ENCODE data around the gene DPY30. TPM values are rescaled to one million over a fixed set of nuclear protein-coding genes. Genes with fewer than 3 reads are reported as not detected.

DPY30 gene
- total and polyA plus RNA-seq, 2 of the 4 experiments (the other 2 are of a cell fraction), result 65.2 to 85.2 TPM

GRCh38 chr2:32067549-32067948 is 27.9 kb upstream of the DPY30 start:
- WGBS, 2 experiments (ENCODE audit: extremely low coverage in 2 of 2, insufficient read length in 1 of 2), result no CpG with 5 or more reads among the region's 2 CpGs
- intact Hi-C loops (cut with micrococcal nuclease), result no loop called here
- POLR2A ChIA-PET (ENCODE audit: unreplicated experiment), result no interaction called here

More at GRCh38 chr2:32067549-32067948, 27.9 kb upstream of the DPY30 start:
- H2AK5ac ChIP-seq (ENCODE audit: low read depth, low read length), result no peak overlapping the region
- no peaks in the 10 kb centered on the region; the same call in 1 of the 2 replicates for H3K9me1 ChIP-seq (ENCODE audit: insufficient read depth, low read length)
- TF ChIP-seq BHLHE40 (IDR thresholded peaks at IDR 0.05; ENCODE audit: low read depth, low read length) (no peak), FOS (IDR thresholded peaks at IDR 0.05; ENCODE audit: low read depth, low read length) (no peak), NFE2L2 (IDR thresholded peaks at IDR 0.05; ENCODE audit: low read depth, low read length) (no peak), SMC3 (IDR thresholded peaks at IDR 0.05; ENCODE audit: low read depth, low read length) (no peak), RFX5 (IDR thresholded peaks at IDR 0.05; ENCODE audit: low read depth, low read length) (no peak), RCOR1 (IDR thresholded peaks at IDR 0.05; ENCODE audit: insufficient replicate concordance, low read length) (no peak), CEBPB (IDR thresholded peaks at IDR 0.05; ENCODE audit: low read depth, low read length) (no peak), RAD21 (IDR thresholded peaks at IDR 0.05; ENCODE audit: low read length) (no peak), CHD1 (IDR thresholded peaks at IDR 0.05; ENCODE audit: low read depth, low read length) (no peak), ELK1 (IDR thresholded peaks at IDR 0.05; ENCODE audit: borderline replicate concordance, low read depth, low read length) (no peak), MAFK (IDR thresholded peaks at IDR 0.05; ENCODE audit: low read depth, low read length) (no peak), MXI1 (IDR thresholded peaks at IDR 0.05; ENCODE audit: borderline replicate concordance, low read depth, low read length) (no peak), MAZ (IDR thresholded peaks at IDR 0.05; ENCODE audit: borderline replicate concordance, low read depth, low read length) (no peak), POLR2A (IDR thresholded peaks at IDR 0.05; ENCODE audit: low read depth, low read length) (no peak)
- TF ChIP-seq, protein P1, sequence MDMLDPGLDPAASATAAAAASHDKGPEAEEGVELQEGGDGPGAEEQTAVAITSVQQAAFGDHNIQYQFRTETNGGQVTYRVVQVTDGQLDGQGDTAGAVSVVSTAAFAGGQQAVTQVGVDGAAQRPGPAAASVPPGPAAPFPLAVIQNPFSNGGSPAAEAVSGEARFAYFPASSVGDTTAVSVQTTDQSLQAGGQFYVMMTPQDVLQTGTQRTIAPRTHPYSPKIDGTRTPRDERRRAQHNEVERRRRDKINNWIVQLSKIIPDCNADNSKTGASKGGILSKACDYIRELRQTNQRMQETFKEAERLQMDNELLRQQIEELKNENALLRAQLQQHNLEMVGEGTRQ (IDR thresholded peaks at IDR 0.05; ENCODE audit: low read depth, low read length), result no peak
- TF ChIP-seq, protein P2, sequence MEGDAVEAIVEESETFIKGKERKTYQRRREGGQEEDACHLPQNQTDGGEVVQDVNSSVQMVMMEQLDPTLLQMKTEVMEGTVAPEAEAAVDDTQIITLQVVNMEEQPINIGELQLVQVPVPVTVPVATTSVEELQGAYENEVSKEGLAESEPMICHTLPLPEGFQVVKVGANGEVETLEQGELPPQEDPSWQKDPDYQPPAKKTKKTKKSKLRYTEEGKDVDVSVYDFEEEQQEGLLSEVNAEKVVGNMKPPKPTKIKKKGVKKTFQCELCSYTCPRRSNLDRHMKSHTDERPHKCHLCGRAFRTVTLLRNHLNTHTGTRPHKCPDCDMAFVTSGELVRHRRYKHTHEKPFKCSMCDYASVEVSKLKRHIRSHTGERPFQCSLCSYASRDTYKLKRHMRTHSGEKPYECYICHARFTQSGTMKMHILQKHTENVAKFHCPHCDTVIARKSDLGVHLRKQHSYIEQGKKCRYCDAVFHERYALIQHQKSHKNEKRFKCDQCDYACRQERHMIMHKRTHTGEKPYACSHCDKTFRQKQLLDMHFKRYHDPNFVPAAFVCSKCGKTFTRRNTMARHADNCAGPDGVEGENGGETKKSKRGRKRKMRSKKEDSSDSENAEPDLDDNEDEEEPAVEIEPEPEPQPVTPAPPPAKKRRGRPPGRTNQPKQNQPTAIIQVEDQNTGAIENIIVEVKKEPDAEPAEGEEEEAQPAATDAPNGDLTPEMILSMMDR (conservative IDR thresholded peaks at IDR 0.05; ENCODE audit: low read depth, low read length), result no peak
- H4K5ac ChIP-seq (ENCODE audit: low read depth, low read length), result no peak overlapping the region
- DNase-seq (no peak), ATAC-seq (ENCODE audit: low read depth) (no peak)
- H4K20me1 ChIP-seq (ENCODE audit: insufficient read depth, low read length), result no peaks in the 10 kb centered on the region
- H3K36me3 ChIP-seq (ENCODE audit: control insufficient read depth, insufficient read depth, low read length), result peaks cover 2% of the 10 kb centered on the region; the same call in 1 of the 2 replicates
- in situ Hi-C loops (cut with MboI; ENCODE audit: low sequenced_read_pairs), result no loop called here
- H3K4me1 ChIP-seq (ENCODE audit: control insufficient read depth, insufficient read depth, low read length), result no peaks in the 10 kb centered on the region; the same call in 1 of the 2 replicates
- BruUV-seq (replicated peaks), result no TSS peak
- no peak overlapping the region for H3K18ac ChIP-seq (ENCODE audit: low read depth, low read length)
- no peaks in the 10 kb centered on the region for H3K27me3 ChIP-seq (ENCODE audit: control insufficient read depth, insufficient read depth, low read length)
- no peak overlapping the region for H4K8ac ChIP-seq (ENCODE audit: low read depth in 2 of 2, low read length in 2 of 2)
- no peak overlapping the region for H2AFZ ChIP-seq (replicated peaks; ENCODE audit: low read length, poor library complexity)
- H3K27ac ChIP-seq (ENCODE audit: insufficient read depth, low read length), result no peak overlapping the region
- no peak overlapping the region for H4K91ac ChIP-seq (ENCODE audit: insufficient read depth, low read depth, low read length)
- H2BK15ac ChIP-seq (ENCODE audit: low read depth, low read length), result no peak overlapping the region
- H3K23ac ChIP-seq (ENCODE audit: low read depth, low read length), result no peak overlapping the region
- H3K4me3 ChIP-seq (ENCODE audit: insufficient read depth, low read depth, low read length), result no peak overlapping the region
- dilution Hi-C loops (cut with HindIII; ENCODE audit: low sequenced_read_pairs, unreplicated experiment), result no loop called here
- peaks cover 0 to 32% of the 10 kb centered on the region in 2 experiments; a peak in 2 of 4 replicates for H3K79me1 ChIP-seq (ENCODE audit: low read depth in 1 of 2, low read length in 2 of 2)
- H2BK5ac ChIP-seq (ENCODE audit: low read depth, low read length, poor library complexity, severe bottlenecking), result no peak overlapping the region
- no peaks in the 10 kb centered on the region for H3K9me3 ChIP-seq (ENCODE audit: control insufficient read depth, insufficient read depth, low read length)
- H3K14ac ChIP-seq (replicated peaks; ENCODE audit: low read depth, low read length), result no peak overlapping the region
- no peak overlapping the region for H2AK9ac ChIP-seq (replicated peaks; ENCODE audit: low read depth, low read length, poor library complexity)
- no peak overlapping the region for H2BK20ac ChIP-seq (ENCODE audit: low read depth, low read length)
- H3K4me2 ChIP-seq (ENCODE audit: low read depth, low read length), result no peak overlapping the region
- H2BK120ac ChIP-seq (ENCODE audit: low read depth, low read length), result no peak overlapping the region
- H3K9ac ChIP-seq (ENCODE audit: low read depth, low read length), result no peak overlapping the region
- no peak overlapping the region for H3K4ac ChIP-seq (ENCODE audit: low read depth, low read length)
- CTCF ChIA-PET, result interaction anchor here (0.7 to 1.2 kb wide), 2 partner anchors 41 to 70 kb away, joined by 4 read pairs; no protein-coding TSS in a partner anchor
- no peak overlapping the region for H3K56ac ChIP-seq (ENCODE audit: extremely low read depth, insufficient read depth, low read length)
